ENCODE results near the gene SMG6. TPM values are rescaled to one million over a fixed set of nuclear protein-coding genes. Genes with fewer than 3 reads are reported as not detected.
A peak's percentile ranks its signal among the peaks of the same experiment; 100 is the strongest.

Gene SMG6
- total and polyA plus RNA-seq, 8 donors = 8.4 to 19.8 (median 12.1) TPM

DNA sequence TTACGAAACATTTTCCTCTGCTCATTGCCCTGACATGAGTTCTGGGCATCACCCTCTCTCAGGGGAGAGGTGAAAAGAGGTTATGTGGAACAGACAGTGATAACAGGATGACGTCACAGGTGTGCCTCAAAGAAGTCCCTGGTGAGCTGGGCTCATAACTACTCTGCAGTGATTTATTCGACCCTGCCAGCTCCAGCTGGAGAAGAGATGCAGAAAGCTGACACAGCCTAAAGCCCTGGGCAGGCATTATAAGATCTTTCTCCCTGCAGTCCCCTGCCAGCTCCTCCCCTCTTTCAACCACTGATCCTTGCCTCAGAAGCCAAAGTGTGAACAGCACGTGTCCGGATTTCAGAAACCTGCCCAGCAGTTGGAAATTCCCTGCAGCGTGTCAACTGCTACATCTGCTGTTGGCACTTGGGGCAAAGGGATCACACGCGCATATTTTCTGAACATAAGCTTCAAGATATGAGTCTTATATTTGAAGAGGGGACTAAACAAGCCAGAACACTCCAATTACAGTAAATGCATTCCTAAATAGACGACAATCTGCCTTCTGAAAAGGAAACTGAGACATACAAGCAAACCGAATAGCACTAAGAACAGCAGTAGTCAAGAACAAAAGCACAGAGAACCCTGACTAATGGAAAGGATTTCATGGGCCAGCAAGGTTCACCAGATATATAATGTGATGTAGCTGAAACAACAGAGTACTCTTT, 80.5 kb downstream of the SMG6 start:
- no peaks in the 10 kb centered on the region for H3K9me3 ChIP-seq
- peak overlapping the region in 2 of 4 donors; percentile 39 to 69 for H3K27ac ChIP-seq
- FAIRE-seq (no peak), DNase-seq (peak in 3 of 6 donors; percentile 43 to 72 (median 56)), ATAC-seq (peak; percentile 77 to 93 (median 88))
- H3K27me3 ChIP-seq = no peaks in the 10 kb centered on the region
- peaks cover 0 to 16% (median 4%) of the 10 kb centered on the region in 3 donors for H3K4me1 ChIP-seq
- TF ChIP-seq, protein P1, sequence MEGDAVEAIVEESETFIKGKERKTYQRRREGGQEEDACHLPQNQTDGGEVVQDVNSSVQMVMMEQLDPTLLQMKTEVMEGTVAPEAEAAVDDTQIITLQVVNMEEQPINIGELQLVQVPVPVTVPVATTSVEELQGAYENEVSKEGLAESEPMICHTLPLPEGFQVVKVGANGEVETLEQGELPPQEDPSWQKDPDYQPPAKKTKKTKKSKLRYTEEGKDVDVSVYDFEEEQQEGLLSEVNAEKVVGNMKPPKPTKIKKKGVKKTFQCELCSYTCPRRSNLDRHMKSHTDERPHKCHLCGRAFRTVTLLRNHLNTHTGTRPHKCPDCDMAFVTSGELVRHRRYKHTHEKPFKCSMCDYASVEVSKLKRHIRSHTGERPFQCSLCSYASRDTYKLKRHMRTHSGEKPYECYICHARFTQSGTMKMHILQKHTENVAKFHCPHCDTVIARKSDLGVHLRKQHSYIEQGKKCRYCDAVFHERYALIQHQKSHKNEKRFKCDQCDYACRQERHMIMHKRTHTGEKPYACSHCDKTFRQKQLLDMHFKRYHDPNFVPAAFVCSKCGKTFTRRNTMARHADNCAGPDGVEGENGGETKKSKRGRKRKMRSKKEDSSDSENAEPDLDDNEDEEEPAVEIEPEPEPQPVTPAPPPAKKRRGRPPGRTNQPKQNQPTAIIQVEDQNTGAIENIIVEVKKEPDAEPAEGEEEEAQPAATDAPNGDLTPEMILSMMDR (IDR thresholded peaks at IDR 0.05) = no peak
- no peaks in the 10 kb centered on the region for H3K36me3 ChIP-seq
- WGBS, 2 donors = 40 to 44% methylated on average over 10 of the region's 10 CpGs
- intact Hi-C loops (cut with DNase I) = no loop called here
- no peak overlapping the region for H3K4me3 ChIP-seq

GRCh38 chr17:2222301-2222700, 81.3 kb downstream of the SMG6 start:
- no peak for DNase-seq
- Histone ChIP-seq H3K4me1 (peaks cover 0 to 16% (median 4%) of the 10 kb centered on the region in 3 donors), H3K4me3 (no peak overlapping the region), H3K27me3 (no peaks in the 10 kb centered on the region), H3K27ac (peak overlapping the region in 1 of 4 donors; percentile 10), H3K36me3 (no peaks in the 10 kb centered on the region), H3K9me3 (no peaks in the 10 kb centered on the region)
- TF ChIP-seq, protein P1 (IDR thresholded peaks at IDR 0.05) = no peak
- FAIRE-seq = no peak
- WGBS, 2 donors = 89 to 91% methylated on average over 3 to 5 of the region's 5 CpGs
- intact Hi-C loops (cut with DNase I) = no loop called here
- no peak for ATAC-seq

GRCh38 chr17:2218426-2218825, 85.2 kb downstream of the SMG6 start:
- no peak for ATAC-seq
- 97% methylated on average over 8 of the region's 8 CpGs for WGBS, 2 donors
- DNase-seq = no peak
- TF ChIP-seq, protein P1 (IDR thresholded peaks at IDR 0.05) = no peak
- Histone ChIP-seq H3K9me3 (no peaks in the 10 kb centered on the region), H3K27ac (no peak overlapping the region), H3K4me1 (peaks cover 0 to 9% (median 2%) of the 10 kb centered on the region in 3 donors), H3K36me3 (no peaks in the 10 kb centered on the region), H3K4me3 (no peak overlapping the region), H3K27me3 (no peaks in the 10 kb centered on the region)
- no peak for FAIRE-seq
- intact Hi-C loops (cut with DNase I) = no loop called here

DNA sequence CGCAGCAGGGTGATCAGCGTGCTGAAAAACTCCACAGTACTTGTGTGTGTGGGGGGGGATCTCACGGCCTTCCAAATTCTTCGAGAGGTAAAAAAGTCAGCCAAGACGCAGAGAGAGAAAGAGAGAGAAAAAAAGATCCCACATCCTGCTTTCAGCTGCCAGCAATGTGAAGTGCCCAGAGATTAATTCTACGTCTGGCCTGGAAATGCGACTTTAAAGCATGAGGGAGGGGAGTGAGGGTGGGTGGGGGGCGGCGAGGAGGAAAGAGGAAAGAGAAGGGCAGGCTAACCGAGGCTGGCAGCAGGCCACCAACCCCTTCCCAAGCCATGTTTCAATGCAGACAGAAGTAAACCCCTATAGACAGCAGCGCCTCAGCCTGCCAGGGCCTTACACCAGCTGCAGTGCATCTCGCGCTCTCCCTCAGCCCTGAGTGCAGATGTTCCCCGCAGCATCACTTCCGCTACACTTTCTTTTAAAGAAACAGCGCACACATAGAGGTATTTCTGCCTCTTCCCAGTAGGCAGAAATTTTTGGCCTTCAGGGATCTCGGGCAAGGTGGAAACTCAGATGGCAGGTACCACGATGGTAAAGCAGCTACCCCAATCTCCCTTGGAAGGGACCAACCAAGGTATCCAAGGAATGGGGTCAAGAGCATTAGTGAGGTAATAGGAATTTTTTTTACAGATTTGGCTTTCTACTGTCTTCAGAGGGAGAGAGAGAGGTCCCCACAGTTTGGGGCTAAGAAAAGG, 87.8 kb downstream of the SMG6 start:
- DNase-seq (peak in 1 of 6 donors; percentile 48), FAIRE-seq (no peak), ATAC-seq (peak in 3 of 4 donors; percentile 62 to 77 (median 66))
- Histone ChIP-seq H3K4me1 (peaks cover 0 to 8% (median 0%) of the 10 kb centered on the region in 3 donors), H3K27ac (peak overlapping the region in 2 of 4 donors; percentile 34 to 43), H3K4me3 (no peak overlapping the region), H3K27me3 (no peaks in the 10 kb centered on the region), H3K36me3 (no peaks in the 10 kb centered on the region), H3K9me3 (no peaks in the 10 kb centered on the region)
- 81 to 82% methylated on average over 18 of the region's 18 CpGs for WGBS, 2 donors
- intact Hi-C loops (cut with DNase I) = no loop called here
- TF ChIP-seq, protein P1 (IDR thresholded peaks at IDR 0.05) = no peak
